Effector memory CD8-positive, alpha-beta T cell (primary cell): ENCODE measurements around the gene ALOX15B.

ENCODE experiments used
- ATAC-seq: fragments of 150-1000 bp; cut with Tn5 transposase; replicated peaks from 2 replicates; pipeline ENCODE4 v1.10.0; 2021; ENCODE audit warnings: mild to moderate bottlenecking, moderate library complexity
- DNase-seq, 3 experiments: peaks; one replicate each; pipeline ENCODE4 v3.0.0; 2021
- H3K27ac Mint-ChIP-seq, 2 donors: one replicate each; pipeline ENCODE4 v1.8.0; 2022; ENCODE audit warnings: mild to moderate bottlenecking in 2 of 2, mixed read lengths in 2 of 2, moderate library complexity in 2 of 2
- H3K27me3 Mint-ChIP-seq, 2 donors: one replicate each; pipeline ENCODE4 v1.8.0; 2022; ENCODE audit warnings: mixed read lengths in 2 of 2
- H3K36me3 Mint-ChIP-seq: one replicate; pipeline ENCODE4 v1.8.0; 2022; ENCODE audit warnings: mild to moderate bottlenecking, moderate library complexity, mixed read lengths; ENCODE audit not compliant: insufficient read depth
- H3K4me1 Mint-ChIP-seq, 2 donors: one replicate each; pipeline ENCODE4 v1.8.0; 2022; ENCODE audit warnings: low read depth in 2 of 2, mixed read lengths in 2 of 2
- H3K4me3 Mint-ChIP-seq, 2 donors: one replicate each; pipeline ENCODE4 v1.8.0; 2022; ENCODE audit warnings: mild to moderate bottlenecking in 2 of 2, mixed read lengths in 2 of 2, moderate library complexity in 2 of 2
- H3K9me3 Mint-ChIP-seq, 2 donors: one replicate each; pipeline ENCODE4 v1.8.0; 2022; ENCODE audit warnings: mixed read lengths in 2 of 2

The ALOX15B gene

GRCh38 chr17:8005357-8005756 lies 33.5 kb upstream of the ALOX15B start:
- Mint-ChIP-seq H3K27me3 (peaks cover 50 to 68% of the 10 kb centered on the region in 2 donors), H3K4me1 (peaks cover 7 to 9% of the 10 kb centered on the region in 2 donors), H3K4me3 (no peak overlapping the region), H3K9me3 (no peaks in the 10 kb centered on the region), H3K36me3 (no peaks in the 10 kb centered on the region), H3K27ac (no peak overlapping the region)
- ATAC-seq = no peak
- DNase-seq = no peak

- Mint-ChIP-seq H3K27ac (no peak overlapping the region), H3K4me1 (peaks cover 7 to 9% of the 10 kb centered on the region in 2 donors), H3K9me3 (no peaks in the 10 kb centered on the region), H3K36me3 (no peaks in the 10 kb centered on the region), H3K4me3 (no peak overlapping the region), H3K27me3 (peaks cover 42 to 60% of the 10 kb centered on the region in 2 donors)
- DNase-seq (no peak), ATAC-seq (peak; percentile 48)
Measured at GRCh38 chr17:8005967-8006730, 32.7 kb upstream of the ALOX15B start.

- Mint-ChIP-seq H3K36me3 (no peaks in the 10 kb centered on the region), H3K9me3 (no peaks in the 10 kb centered on the region), H3K27me3 (peaks cover 34 to 51% of the 10 kb centered on the region in 2 donors), H3K27ac (no peak overlapping the region), H3K4me1 (peaks cover 4 to 6% of the 10 kb centered on the region in 2 donors), H3K4me3 (peak overlapping the region in 1 of 2 donors; percentile 33)
- no peak for DNase-seq
- ATAC-seq = no peak
Measured at GRCh38 chr17:8006836-8007680, 31.8 kb upstream of the ALOX15B start.

GRCh38 chr17:8007836-8008235 lies 31.0 kb upstream of the ALOX15B start:
- Mint-ChIP-seq H3K4me3 (no peak overlapping the region), H3K27ac (no peak overlapping the region), H3K36me3 (no peaks in the 10 kb centered on the region), H3K27me3 (peaks cover 30 to 48% of the 10 kb centered on the region in 2 donors), H3K4me1 (no peaks in the 10 kb centered on the region), H3K9me3 (no peaks in the 10 kb centered on the region)
- ATAC-seq (no peak), DNase-seq (no peak)

- no peak for DNase-seq
- peaks cover 19 to 50% of the 10 kb centered on the region in 2 donors for H3K27me3 Mint-ChIP-seq
- no peaks in the 10 kb centered on the region for H3K9me3 Mint-ChIP-seq
- ATAC-seq = no peak
- peaks cover 4 to 13% of the 10 kb centered on the region in 2 donors for H3K4me1 Mint-ChIP-seq
- H3K36me3 Mint-ChIP-seq = no peaks in the 10 kb centered on the region
- no peak overlapping the region for H3K27ac Mint-ChIP-seq
- H3K4me3 Mint-ChIP-seq = no peak overlapping the region
Measured at GRCh38 chr17:8012045-8012580, 26.7 kb upstream of the ALOX15B start.

- H3K36me3 Mint-ChIP-seq = no peaks in the 10 kb centered on the region
- no peaks in the 10 kb centered on the region for H3K9me3 Mint-ChIP-seq
- H3K4me1 Mint-ChIP-seq = peaks cover 4 to 14% of the 10 kb centered on the region in 2 donors
- H3K4me3 Mint-ChIP-seq = no peak overlapping the region
- DNase-seq (no peak), ATAC-seq (no peak)
- H3K27ac Mint-ChIP-seq = no peak overlapping the region
- H3K27me3 Mint-ChIP-seq = peaks cover 19 to 44% of the 10 kb centered on the region in 2 donors
Measured at GRCh38 chr17:8012996-8013640, 25.7 kb upstream of the ALOX15B start.

GRCh38 chr17:8013731-8014557 lies 24.9 kb upstream of the ALOX15B start:
- H3K27me3 Mint-ChIP-seq = peaks cover 19 to 47% of the 10 kb centered on the region in 2 donors
- DNase-seq (no peak), ATAC-seq (no peak)
- H3K27ac Mint-ChIP-seq = no peak overlapping the region
- H3K4me3 Mint-ChIP-seq = no peak overlapping the region
- H3K36me3 Mint-ChIP-seq = no peaks in the 10 kb centered on the region
- peaks cover 4 to 14% of the 10 kb centered on the region in 2 donors for H3K4me1 Mint-ChIP-seq
- no peaks in the 10 kb centered on the region for H3K9me3 Mint-ChIP-seq

GRCh38 chr17:8014558-8014850 lies 24.4 kb upstream of the ALOX15B start:
- H3K27me3 Mint-ChIP-seq = peaks cover 24 to 52% of the 10 kb centered on the region in 2 donors
- H3K4me1 Mint-ChIP-seq = peaks cover 4 to 14% of the 10 kb centered on the region in 2 donors
- ATAC-seq (no peak), DNase-seq (no peak)
- no peaks in the 10 kb centered on the region for H3K9me3 Mint-ChIP-seq
- no peak overlapping the region for H3K27ac Mint-ChIP-seq
- H3K4me3 Mint-ChIP-seq = no peak overlapping the region
- H3K36me3 Mint-ChIP-seq = no peaks in the 10 kb centered on the region

- ATAC-seq = no peak
- H3K27me3 Mint-ChIP-seq = peaks cover 33 to 61% of the 10 kb centered on the region in 2 donors
- no peak for DNase-seq
- no peak overlapping the region for H3K27ac Mint-ChIP-seq
- H3K4me3 Mint-ChIP-seq = peak overlapping the region in 1 of 2 donors; percentile 22
- H3K36me3 Mint-ChIP-seq = no peaks in the 10 kb centered on the region
- H3K4me1 Mint-ChIP-seq = peaks cover 4 to 14% of the 10 kb centered on the region in 2 donors
- H3K9me3 Mint-ChIP-seq = no peaks in the 10 kb centered on the region
Measured at GRCh38 chr17:8015236-8015956, 23.5 kb upstream of the ALOX15B start.

GRCh38 chr17:8015957-8016631 lies 22.8 kb upstream of the ALOX15B start:
- Mint-ChIP-seq H3K36me3 (no peaks in the 10 kb centered on the region), H3K4me1 (peaks cover 4 to 14% of the 10 kb centered on the region in 2 donors), H3K9me3 (no peaks in the 10 kb centered on the region), H3K4me3 (peak overlapping the region; percentile 75), H3K27ac (no peak overlapping the region), H3K27me3 (peaks cover 38 to 65% of the 10 kb centered on the region in 2 donors)
- DNase-seq = no peak
- ATAC-seq = peak; percentile 53

- Mint-ChIP-seq H3K27me3 (peaks cover 45 to 68% of the 10 kb centered on the region in 2 donors), H3K36me3 (no peaks in the 10 kb centered on the region), H3K27ac (no peak overlapping the region), H3K4me1 (peaks cover 4 to 14% of the 10 kb centered on the region in 2 donors), H3K4me3 (peak overlapping the region; percentile 75), H3K9me3 (no peaks in the 10 kb centered on the region)
- ATAC-seq (peak; percentile 78), DNase-seq (peak; percentile 25 to 34 (median 27))
Measured at GRCh38 chr17:8016632-8017424, 22.0 kb upstream of the ALOX15B start.
